Lower leg skin (tissue), 4 donors: ENCODE results near the gene MFSD2B. TPM values are rescaled to one million over a fixed set of nuclear protein-coding genes. Genes with fewer than 3 reads are reported as not detected.

Experiments
- DNase-seq, 2 donors: peaks; one replicate each; pipeline ENCODE4 v3.0.0-alpha.2; 2019; ENCODE audit warnings: low spot score in 2 of 2
- H3K4me3 ChIP-seq: fragments of 200-600 bp; sonication (generic); 2 replicates; pipeline ENCODE4 v1.5.1; 2017; ENCODE audit warnings: mild to moderate bottlenecking, low read depth; ENCODE audit not compliant: poor library complexity, severe bottlenecking
- POLR2A ChIP-seq, 2 donors: fragments of 450-650 bp; IDR thresholded peaks; one replicate each; pipeline ENCODE4 v1.6.1; 2016 to 2017; ENCODE audit warnings: antibody characterized with exemption in 2 of 2, mild to moderate bottlenecking in 1 of 2, moderate library complexity in 1 of 2
- WGBS, 2 donors: methylation state at CpG; one replicate each; pipeline ENCODE4 v1.1.5; 2018; 5-methylcytosine and 5-hydroxymethylcytosine counted together
- intact Hi-C: fragments of 100-400 bp; cut with DNase I; formaldehyde crosslinking; loops from one replicate; pipeline ENCODE4 v1.15.0; 2023; ENCODE audit warnings: low total_unique reads
- total RNA-seq, 4 donors: library from RNA; depleted of rRNA; stranded (reverse); fragments of >200 nt; gene quantifications; one replicate each; pipeline ENCODE4 v1.1.0, GENCODE V29; 2016
- TF ChIP-seq, protein P1 (sequence below), 3 donors: fragments of 450-650 bp; IDR thresholded peaks; one replicate each; pipeline ENCODE4 v1.5.1; 2016; ENCODE audit warnings: antibody characterized with exemption in 3 of 3, mild to moderate bottlenecking in 3 of 3, moderate library complexity in 2 of 3

MFSD2B gene
- total RNA-seq, 4 donors from 2014 or later = 0.34 TPM; not detected in 3

DNA sequence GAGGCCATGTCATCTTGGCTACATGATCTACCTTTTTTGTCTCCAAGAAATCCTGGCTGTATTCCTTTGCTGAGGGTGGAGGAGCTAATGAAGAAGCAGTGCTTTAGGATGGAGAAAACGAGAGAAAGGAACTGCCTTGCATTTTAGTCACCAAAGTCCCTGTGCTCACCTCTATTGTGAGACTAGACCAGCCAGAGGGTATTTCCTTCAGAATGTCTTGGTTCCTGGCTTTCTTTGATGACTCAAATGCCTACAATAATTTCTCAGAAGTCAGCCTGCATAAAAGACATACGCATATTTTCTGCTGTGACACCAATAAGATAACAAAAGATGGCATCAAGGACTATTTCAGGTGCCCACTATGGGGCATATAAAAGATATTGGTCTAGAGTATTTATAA is 55.5 kb downstream of the MFSD2B start:
- intact Hi-C loops = no loop called here
- no peak for DNase-seq
- no peak for TF ChIP-seq POLR2A (IDR thresholded peaks at IDR 0.05)
- TF ChIP-seq, protein P1, sequence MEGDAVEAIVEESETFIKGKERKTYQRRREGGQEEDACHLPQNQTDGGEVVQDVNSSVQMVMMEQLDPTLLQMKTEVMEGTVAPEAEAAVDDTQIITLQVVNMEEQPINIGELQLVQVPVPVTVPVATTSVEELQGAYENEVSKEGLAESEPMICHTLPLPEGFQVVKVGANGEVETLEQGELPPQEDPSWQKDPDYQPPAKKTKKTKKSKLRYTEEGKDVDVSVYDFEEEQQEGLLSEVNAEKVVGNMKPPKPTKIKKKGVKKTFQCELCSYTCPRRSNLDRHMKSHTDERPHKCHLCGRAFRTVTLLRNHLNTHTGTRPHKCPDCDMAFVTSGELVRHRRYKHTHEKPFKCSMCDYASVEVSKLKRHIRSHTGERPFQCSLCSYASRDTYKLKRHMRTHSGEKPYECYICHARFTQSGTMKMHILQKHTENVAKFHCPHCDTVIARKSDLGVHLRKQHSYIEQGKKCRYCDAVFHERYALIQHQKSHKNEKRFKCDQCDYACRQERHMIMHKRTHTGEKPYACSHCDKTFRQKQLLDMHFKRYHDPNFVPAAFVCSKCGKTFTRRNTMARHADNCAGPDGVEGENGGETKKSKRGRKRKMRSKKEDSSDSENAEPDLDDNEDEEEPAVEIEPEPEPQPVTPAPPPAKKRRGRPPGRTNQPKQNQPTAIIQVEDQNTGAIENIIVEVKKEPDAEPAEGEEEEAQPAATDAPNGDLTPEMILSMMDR (IDR thresholded peaks at IDR 0.05) = no peak
- 75 to 82% methylated on average over 2 of the region's 2 CpGs for WGBS, 2 donors
- no peak overlapping the region for H3K4me3 ChIP-seq

- intact Hi-C loops = no loop called here
- no peak for TF ChIP-seq POLR2A (IDR thresholded peaks at IDR 0.05)
- TF ChIP-seq, protein P1 (IDR thresholded peaks at IDR 0.05) = no peak
- DNase-seq = no peak
- WGBS, 2 donors = 86 to 95% methylated on average over 4 of the region's 4 CpGs
- H3K4me3 ChIP-seq = no peak overlapping the region
Measured at GRCh38 chr2:24072259-24072658, 62.4 kb downstream of the MFSD2B start.

DNA sequence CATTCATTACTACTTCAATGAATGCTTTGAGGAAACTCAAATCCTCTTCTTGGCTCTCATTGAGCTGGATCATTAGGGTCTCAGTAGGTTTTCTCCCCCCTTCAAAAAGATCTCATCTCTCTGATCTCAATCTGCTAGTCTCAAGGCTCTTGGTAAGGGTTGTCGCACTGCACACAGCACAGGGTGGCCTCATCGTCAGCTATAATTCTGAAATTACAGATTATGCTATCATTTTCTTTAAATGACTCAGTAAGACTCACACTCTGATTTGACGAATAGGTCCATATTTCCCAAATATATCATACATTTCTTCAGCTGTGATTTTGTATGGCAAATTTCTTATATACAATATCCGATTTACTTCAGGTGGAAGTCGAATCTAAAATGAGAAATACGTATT is 63.9 kb downstream of the MFSD2B start:
- no peak for DNase-seq
- H3K4me3 ChIP-seq = no peak overlapping the region
- no peak for TF ChIP-seq POLR2A (IDR thresholded peaks at IDR 0.05)
- TF ChIP-seq, protein P1 (IDR thresholded peaks at IDR 0.05) = no peak
- WGBS, 2 donors = 88 to 91% methylated on average over 6 of the region's 6 CpGs
- intact Hi-C loops = no loop called here

DNA sequence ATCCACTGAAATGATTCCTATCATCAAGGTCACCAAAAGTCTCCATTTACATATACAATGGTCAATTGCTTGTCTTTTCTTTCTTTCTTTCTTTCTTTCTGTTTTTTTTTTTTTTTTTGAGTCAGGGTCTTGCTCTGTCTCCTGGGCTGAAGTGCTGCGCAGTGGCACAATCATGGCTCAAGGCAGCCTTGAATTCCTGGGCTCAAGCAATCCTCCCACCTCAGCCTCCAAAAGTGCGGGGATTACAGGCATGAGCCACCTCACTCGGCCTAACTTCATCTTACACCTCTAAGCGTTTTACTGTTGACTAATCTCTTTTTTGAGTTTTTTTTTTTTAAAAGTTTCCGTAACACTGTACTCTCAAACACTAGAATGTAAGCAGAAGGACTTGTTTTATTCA is 65.4 kb downstream of the MFSD2B start:
- intact Hi-C loops = no loop called here
- no peak overlapping the region for H3K4me3 ChIP-seq
- WGBS, 2 donors = 49 to 50% methylated on average over 5 of the region's 5 CpGs
- TF ChIP-seq, protein P1 (IDR thresholded peaks at IDR 0.05) = no peak
- TF ChIP-seq POLR2A (IDR thresholded peaks at IDR 0.05) = no peak
- no peak for DNase-seq

Other genes starting within 250 kb of the MFSD2B start
- gene ATAD2B, start 83.0 kb upstream of the MFSD2B start, total RNA-seq = 10 to 100 TPM; 23.2 to 31.1 (median 27.9) TPM
- 10 to 100 TPM in 3 of 4 donors, 1 to 10 TPM in 1; 8.5 to 15.0 (median 12.9) TPM for gene UBXN2A, start 69.6 kb upstream of the MFSD2B start, total RNA-seq
- 1 to 10 TPM; 2.6 to 4.9 (median 3.8) TPM for gene WDCP, start 37.3 kb downstream of the MFSD2B start, total RNA-seq
- gene FKBP1B, start 39.7 kb downstream of the MFSD2B start, total RNA-seq = 10 to 100 TPM in 2 of 4 donors, 1 to 10 TPM in 2; 7.2 to 11.8 (median 9.5) TPM
- 10 to 100 TPM; 81.3 to 90.8 (median 86.5) TPM for gene SF3B6, start 66.2 kb downstream of the MFSD2B start, total RNA-seq
- 10 to 100 TPM in 2 of 4 donors, 1 to 10 TPM in 2; 5.0 to 17.9 (median 8.5) TPM for gene TP53I3, start 74.7 kb downstream of the MFSD2B start, total RNA-seq
- under 1 TPM in 1 of 4 donors, not detected in 3; 0.65 TPM for gene PFN4, start 113.2 kb downstream of the MFSD2B start, total RNA-seq
- 10 to 100 TPM in 1 of 4 donors, 1 to 10 TPM in 3; 2.8 to 15.1 (median 4.6) TPM for gene FAM228B, start 113.4 kb downstream of the MFSD2B start, total RNA-seq
- gene FAM228A, start 165.0 kb downstream of the MFSD2B start, total RNA-seq = under 1 TPM in 2 of 4 donors, not detected in 2; 0.25 to 0.26 TPM